GM19452 (cell line): Measurements from ENCODE around the gene MTOR.

Experiments used
- ATAC-seq: cut with Tn5 transposase; IDR thresholded peaks from one replicate; pipeline ENCODE4 v1.9.1; 2021; ENCODE audit not compliant: unreplicated experiment

Gene MTOR

DNA sequence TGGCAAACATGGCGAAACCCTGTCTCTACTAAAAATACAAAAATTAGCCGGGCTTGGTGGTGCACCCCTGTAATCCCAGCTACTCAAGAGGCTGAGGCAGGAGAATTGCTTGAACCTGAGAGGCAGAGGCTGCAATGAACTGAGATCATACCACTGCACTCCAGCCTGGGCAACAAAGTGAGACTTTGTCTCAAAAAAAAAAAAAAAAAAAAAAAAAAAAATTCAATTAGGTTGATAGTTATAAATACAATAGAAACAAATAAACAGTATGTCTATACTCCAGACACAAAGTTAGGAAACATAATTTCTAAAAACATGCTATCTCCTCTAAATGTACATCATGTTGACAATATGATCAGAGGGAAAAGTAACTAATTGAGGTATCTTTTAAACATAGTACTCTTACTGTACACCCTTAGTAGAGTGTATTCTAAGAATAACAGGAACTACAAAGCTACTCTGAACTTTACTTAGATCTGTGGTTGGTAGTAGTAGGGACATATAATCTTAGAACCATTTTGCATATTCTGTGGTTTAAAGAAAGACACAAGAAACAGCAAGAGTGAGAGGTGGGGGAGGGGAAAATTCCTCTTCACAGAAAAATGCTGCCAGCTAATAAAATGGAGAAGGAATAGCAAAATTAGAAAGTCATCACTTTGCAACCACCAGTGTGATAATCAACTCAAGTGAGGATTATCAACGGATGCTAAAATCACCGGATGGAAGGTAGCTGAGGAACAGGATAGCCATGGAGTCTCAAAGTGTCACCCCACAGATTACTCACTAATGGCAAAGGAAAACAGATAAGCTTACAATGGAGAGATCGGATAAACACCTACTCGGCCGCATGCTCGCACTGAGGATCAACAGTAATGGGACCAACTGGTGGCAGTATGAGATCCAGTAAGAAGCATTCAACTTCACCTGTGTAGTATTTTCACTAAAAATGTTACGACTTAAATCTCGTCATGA is 35.0 kb downstream of the MTOR start:
- ATAC-seq = peak; percentile 61

DNA sequence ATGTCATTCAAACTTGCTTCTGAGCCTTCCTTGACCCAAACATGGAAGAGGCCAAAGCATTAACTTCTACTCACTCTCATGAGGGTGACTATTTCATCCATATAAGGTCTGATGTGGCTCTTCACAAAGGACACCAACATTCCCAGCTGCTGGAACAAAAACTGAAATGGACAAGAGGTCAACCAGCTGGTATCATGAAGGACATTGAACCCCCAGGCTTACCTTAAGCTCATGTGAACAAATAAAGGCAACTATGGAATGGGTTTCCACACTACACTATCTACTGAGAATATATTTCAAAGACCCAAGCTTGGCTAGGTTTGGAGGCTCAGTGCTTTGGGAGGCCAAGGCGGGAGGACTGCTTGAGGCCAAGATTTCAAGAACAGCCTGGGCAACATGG is 46.3 kb downstream of the MTOR start:
- ATAC-seq = no peak

DNA sequence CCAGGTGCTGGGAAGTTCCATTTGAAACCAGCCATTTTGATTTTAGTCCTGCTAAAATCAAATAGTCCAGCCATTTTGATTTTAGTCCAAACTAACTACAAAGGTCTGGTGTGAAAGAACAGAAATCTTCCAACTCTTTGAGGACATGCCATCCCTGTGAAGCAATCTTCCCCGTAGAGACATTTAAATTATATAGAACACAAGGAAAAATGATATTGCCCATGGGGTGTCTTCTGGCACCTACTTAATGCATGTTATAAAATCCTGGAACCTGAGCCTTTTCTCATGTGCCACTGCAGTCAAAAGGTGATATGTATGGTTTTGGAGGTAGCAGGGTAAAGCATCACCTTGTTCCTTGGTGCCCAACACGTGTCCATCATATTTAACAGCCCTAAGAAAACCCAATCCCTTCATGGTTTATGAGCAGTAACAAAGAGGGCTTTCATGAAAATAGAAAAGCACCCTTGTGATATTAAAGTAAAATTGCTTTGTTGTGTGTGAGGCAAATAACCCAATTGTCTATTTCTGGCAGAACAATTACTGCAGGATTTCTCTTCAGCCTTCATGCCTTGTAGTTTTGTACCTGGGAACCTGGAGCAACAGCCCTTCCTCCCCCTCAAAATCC is 46.9 kb downstream of the MTOR start:
- ATAC-seq = no peak

DNA sequence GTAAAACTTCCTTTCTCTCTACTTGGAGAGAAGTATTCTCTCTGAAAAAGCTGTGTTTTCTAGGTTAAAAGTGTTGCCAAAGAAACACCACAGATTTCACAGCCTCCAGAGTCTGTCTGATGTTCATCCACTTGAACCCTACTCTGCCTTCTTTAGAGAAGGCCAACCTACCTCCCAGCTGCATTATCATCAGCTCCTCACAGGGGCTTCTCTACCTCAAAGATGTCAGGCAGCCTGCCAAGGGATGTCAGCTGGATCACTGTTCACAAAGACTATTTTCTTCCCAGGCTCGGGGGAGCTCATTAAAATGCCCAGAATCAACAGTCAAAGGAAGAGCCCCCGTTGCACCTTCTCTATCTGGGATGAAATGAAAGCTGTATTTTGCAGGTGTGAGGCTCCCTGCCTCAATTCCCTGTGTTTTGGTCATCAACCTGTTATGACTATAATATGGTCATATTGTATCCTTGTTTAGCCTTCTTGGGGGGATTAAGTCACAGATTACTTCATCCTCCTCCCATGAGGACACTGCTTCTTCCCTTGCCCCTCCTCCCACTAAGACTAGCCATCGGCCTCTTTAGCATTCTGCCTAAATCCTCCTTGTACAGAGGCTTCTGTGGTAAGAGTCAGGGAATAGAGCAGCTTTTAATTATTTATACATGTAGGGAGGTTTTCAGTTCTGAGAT is 47.5 kb downstream of the MTOR start:
- no peak for ATAC-seq

DNA sequence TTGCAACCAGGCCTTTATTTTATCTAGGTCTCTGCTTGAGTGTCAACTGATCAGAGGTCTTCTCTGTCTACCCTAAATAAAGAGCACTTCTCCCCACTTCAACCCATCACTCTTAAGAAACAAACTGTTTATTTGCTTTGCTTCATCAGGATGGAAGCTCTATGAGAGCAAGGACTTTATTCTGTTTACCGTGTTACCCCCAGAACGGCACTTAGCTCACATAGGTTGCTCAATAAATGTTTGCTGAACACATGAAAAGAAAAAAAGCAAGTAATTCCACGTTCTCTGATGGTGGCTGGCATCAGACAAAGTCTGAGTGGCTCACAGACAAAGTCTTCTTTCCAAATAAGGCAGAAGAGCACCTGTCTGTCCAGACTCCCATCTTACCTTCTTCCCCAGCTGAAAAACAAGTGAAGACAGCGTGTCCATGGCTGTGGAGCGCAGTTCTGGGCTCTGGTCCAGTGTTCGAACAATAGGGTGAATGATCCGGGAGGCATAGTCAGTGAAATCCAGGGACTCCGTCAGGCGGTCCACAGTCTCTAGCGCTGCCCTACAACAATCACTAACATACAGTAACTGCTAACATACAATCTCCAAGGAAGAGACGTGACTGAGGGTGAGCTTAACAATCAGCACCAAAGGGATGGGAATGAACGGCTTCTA is 50.3 kb downstream of the MTOR start:
- ATAC-seq = no peak

DNA sequence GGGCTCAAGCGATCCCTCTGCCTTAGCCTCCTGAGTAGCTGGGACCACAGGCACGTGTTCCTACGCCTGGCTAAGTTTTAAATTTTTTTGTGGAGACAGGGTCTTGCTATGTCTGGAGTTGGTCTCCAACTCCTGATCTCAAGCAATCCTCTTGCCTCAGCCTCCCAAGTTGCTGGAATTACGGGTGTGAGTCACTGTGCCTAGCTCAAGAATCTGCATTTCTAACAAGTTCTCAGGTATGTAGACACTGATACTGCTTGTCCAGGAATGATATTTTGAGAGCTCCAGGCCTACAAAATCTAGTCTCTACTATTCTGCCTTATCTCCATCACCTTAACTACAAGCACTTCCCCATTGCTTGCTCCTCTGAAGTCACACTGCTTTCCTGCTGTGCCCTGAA is 50.9 kb downstream of the MTOR start:
- ATAC-seq = no peak

DNA sequence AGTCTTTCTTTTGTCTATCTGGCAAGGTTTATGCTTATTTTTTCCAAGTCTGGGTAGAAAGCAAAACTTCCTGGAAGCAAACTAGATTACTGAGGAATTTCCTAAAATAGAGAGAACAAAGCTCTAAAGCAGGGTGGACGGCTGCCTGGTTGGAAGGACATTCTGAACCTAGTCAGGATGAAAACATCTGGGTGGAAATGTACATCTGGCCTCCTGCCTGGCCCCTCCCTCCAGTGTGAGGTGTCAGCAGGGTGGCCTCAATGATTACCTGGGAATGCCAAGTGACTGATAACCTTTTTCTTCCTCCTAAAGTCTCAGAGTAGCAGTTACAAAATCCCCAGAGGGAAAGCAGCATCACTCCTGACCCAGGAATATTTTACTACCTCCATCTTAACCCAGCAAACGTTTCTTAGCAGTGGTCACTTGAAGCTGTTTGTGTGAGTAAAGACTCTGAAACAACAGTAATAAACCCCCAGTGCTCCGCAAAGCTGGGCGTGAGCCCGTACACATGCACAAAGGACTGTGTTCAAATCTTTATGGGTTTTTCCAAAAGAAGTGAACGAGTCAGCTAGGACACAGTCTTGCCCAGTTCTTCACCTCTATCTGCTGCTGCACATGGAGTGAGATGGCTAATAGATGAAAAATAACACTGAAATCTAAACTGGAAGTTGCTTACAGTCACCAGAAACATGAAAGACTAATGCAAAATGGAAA is 54.3 kb downstream of the MTOR start:
- ATAC-seq = no peak

DNA sequence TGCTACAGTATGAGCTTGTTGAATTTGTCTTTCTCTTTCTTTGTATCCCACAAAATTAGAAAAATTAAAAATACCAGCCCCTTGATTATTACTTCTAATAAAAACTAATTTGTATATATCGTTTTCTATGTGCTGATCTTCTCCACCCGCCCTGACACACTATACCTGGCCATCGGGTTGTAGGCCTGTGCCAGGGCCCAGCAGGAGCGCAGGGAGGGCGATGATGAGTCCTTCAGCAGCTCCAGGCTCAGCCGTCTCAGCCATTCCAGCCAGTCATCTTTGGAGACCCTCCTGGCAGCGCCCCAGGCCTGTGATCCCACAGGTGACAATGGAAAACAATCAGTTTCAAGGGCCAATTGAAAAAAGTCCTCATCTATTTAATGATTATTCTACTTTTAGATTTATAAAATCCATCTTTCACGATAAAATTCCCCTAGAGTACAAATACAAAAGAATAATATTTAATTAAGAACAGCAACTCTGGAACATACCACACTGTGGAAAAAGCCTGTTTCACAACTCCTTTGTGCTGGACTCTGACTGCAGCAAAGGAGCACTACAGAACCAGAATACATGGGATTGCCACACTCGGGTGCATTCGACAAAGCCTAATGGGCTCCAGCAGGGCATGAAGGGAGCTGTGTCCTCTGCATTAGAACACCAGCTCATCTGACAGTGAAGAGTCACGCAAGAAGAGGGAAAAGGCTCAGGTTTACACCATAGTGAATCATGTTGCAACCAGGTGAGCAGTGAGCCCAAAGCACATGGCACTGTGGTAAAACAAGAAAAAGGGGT is 57.8 kb downstream of the MTOR start:
- ATAC-seq = no peak

DNA sequence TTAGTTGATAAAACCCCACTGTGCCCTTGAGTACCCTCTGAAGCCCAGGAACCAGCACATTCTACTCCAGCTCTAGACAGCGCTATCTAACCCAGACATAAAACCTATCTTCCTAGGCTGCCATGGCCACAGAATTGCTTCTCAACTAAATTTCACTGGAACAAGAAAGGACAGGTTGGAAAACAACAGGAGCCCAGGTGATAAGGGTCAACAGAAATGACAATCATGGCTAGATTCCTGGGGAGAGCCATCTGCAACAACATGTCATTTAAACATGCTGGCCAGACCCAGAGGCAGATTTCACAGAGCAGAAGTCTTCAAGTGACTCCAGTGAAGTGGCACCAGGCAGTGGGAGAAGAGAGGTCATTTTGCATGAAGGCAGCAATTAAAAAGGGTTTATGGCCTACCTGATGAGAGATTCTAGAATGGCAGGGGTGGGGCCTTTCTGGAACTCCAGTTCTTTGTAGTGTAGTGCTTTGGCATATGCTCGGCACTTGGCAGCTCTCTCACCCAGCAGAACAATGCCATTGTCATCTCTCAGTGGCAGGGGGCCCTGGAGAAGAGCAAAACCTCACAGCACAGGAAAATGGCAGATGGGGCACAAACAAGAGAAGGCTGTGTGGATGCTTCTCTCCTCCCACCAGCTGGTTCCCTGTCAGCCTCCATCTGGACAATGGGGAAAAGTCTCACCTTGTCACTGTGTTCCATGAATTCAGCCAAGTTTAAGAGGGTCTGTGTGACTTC is 63.3 kb downstream of the MTOR start:
- ATAC-seq = no peak

DNA sequence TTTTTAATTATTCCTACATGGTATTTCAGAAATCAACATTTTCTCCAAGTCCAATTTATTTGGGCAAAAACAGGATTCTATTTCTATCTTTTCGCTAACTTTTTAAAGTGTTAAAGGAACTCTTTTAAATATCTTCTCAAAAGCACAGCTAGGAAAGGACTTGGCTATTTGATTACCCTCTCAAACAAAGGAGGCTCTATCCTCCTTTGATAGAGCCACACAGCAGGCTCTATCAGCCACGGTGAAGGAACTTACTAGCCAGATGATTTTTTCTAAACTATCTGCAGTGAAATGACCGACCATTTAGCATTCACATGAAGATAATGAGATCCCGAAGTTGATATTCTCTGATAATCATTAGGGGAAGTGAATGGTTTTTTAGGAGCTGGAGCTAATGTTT is 64.1 kb downstream of the MTOR start:
- ATAC-seq = no peak

DNA sequence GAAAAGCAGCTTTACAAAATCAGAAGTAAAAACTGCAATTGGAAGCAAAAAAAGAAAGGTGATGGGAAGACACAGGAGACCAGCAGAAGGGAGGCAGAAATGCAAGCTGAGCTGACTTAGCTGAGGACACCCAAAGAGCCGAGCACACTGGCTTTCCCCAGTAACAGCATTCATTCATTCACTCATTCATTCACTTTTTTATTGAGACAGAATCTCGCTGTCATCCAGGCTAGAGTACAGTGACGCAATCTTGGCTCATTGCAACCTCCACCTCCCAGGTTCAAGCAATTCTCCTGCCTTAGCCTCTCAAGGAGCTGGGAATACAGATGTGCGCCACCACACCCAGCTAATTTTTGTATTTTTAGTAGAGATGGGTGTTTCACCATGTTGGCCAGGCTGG is 65.0 kb downstream of the MTOR start:
- ATAC-seq = no peak

DNA sequence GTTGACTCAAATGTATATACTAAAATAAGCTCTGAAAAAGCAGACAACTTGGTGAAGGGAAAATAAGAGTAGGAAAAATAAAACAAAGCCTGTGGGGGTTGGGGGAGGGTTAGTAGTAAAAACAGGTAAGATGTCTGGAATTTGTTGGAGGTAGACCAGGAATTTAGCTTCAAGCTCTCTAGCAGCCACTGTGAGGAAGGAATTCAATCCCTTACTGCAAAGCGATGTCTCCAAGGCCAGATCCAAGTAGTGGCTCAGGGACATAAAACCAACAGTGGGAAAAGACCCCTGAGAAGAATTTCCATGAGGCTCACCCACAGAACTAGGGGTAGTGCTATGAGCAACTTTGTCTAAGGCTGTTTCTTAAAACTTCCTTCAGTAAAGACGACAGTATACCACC is 65.4 kb downstream of the MTOR start:
- no peak for ATAC-seq

DNA sequence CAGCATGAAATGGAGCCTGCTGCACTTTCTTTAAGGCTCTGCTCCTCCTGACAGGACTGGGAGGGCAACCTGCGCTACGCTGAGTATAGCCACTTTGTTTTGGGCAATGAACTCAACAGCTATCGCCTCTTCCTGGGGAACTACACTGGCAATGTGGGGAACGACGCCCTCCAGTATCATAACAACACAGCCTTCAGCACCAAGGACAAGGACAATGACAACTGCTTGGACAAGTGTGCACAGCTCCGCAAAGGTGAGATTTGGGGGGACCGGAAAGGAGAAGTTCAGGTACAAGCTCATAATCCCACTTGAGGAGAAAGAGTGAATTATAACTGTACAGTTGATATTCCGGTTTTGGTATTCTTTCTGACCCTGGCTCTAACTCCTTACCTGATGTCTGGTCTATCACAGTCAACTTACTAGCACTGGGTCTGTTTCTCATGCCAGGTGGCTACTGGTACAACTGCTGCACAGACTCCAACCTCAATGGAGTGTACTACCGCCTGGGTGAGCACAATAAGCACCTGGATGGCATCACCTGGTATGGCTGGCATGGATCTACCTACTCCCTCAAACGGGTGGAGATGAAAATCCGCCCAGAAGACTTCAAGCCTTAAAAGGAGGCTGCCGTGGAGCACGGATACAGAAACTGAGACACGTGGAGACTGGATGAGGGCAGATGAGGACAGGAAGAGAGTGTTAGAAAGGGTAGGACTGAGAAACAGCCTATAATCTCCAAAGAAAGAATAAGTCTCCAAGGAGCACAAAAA is 67.8 kb downstream of the MTOR start:
- no peak for ATAC-seq

DNA sequence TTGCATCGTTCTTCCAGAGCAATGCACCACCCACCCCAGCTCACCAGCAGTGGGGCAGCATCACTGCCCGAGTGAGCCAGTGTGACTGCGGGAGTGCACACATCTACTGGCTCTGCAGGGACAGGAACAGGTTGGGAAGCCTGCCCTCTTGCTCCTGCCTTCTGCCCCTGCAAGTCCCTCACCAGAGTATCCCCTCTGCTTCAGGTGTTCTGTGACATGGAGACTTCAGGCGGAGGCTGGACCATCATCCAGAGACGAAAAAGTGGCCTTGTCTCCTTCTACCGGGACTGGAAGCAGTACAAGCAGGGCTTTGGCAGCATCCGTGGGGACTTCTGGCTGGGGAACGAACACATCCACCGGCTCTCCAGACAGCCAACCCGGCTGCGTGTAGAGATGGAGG is 69.0 kb downstream of the MTOR start:
- ATAC-seq = no peak

DNA sequence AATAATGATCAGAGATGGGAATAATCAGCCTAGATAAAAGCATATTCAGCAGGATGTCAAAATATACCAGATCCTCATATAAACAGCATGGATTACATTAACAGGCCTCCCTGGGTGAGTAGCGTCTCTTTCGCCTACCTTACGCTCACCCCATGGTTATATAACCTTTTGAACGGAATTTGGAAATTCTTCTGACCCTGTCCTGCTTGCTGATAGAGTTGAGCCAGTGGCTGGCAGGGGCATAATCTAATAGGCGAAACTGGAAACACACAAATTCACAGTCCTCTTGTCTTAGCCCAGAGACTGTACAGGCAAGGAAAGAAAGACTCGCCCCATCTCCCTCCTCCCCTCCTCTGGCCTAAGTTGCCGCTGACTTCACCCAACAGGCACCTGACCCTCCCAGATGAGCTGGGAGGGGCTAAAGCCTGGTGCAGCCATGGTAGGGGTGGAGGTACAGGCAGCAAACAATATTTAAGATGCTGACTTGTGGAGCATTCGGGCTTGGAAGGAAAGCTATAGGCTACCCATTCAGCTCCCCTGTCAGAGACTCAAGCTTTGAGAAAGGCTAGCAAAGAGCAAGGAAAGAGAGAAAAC is 73.4 kb downstream of the MTOR start, which contains the start of gene ANGPTL7:
Gene ANGPTL7 (plus strand): TSS at position 498 of the 594 bp plus-strand sequence. CDS start 225 bp downstream, outside the sequence.
- no peak for ATAC-seq

DNA sequence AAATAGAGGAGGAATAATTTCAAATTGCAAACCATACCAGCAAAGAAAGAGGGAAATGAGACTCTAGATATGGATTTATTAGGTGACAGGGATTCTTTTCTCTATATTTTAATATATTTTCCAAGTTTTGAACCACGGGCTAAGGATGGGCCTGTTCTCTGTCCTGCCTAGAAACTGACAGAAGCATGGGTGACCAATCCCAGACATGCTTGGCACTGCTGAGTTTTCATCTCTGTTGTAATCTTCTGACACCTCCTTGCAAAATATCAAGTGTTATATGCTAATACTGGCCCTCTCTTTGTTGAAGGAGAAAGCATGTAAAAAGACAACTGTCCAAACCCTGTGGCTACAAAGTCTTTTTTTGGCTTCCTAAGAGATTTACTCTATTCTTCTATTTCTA is 74.0 kb downstream of the MTOR start:
- ATAC-seq = no peak

DNA sequence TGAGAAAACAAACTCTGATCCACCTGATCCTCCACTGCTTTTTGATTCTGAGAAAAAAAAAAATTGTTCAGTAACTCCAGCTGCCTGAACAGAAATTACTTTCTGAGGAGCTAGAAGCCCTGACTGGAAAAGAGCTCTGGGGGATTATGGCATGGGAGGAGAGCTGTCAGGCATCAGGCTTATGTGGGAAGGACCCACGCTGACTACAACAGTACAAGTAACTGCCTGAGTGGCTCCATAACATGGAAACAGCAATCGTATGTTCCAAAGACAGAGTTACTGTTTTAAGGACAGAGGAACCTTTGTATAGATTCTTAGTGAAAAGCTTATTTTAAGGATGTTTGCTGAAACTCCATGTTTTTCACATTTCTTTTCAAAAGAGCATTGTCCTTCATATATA is 74.4 kb downstream of the MTOR start:
- no peak for ATAC-seq

DNA sequence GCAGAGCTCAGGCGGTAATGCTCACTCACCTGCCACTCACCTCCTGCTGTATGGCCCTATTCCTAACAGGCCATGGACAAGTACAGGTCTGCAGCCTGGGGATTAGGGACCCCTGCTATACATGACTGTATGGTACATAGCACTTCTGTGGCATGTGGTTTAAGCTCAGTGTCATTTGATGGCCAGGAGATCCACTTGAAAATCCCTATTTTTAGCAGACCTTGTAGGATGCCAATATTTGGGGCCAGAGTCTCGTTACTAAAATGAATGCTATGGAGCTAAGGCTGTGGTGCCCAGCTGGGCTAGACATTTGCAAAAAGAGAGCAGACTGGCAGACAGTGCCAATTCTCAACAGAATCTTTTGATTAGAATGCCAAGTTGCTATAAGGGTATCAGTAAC is 74.9 kb downstream of the MTOR start:
- ATAC-seq = no peak
